H54 (cell line): ENCODE results near the gene BEND5.

ENCODE experiments used
- DNase-seq: peaks from one replicate; pipeline ENCODE4 v3.0.0; 2011; ENCODE audit warnings: low spot score, mixed read lengths; ENCODE audit not compliant: insufficient read length
- FAIRE-seq: peaks from 3 replicates; lab custom pipeline; 2011; peaks lifted over from hg19 to GRCh38; lab: Jason Lieb, UNC
- POLR2A ChIP-seq: IDR thresholded peaks from 2 replicates; pipeline ENCODE4 v1.6.1; 2011; ENCODE audit warnings: low read depth, mild to moderate bottlenecking, low read length

BEND5 gene

GRCh38 chr1:48777219-48777895, 666 bp upstream of the BEND5 start:
- no peak for TF ChIP-seq POLR2A
- FAIRE-seq: no peak
- DNase-seq: no peak

GRCh38 chr1:48775831-48776392, 779 bp downstream of the BEND5 start:
- no peak for DNase-seq
- no peak for TF ChIP-seq POLR2A
- FAIRE-seq: no peak

- DNase-seq (no peak), FAIRE-seq (no peak)
- no peak for TF ChIP-seq POLR2A
Measured at GRCh38 chr1:48773133-48773532, 3.6 kb downstream of the BEND5 start.

- DNase-seq (no peak), FAIRE-seq (no peak)
- TF ChIP-seq POLR2A: no peak
Measured at GRCh38 chr1:48772211-48772610, 4.5 kb downstream of the BEND5 start.

GRCh38 chr1:48771561-48771960, 5.1 kb downstream of the BEND5 start:
- TF ChIP-seq POLR2A: no peak
- FAIRE-seq (no peak), DNase-seq (no peak)

GRCh38 chr1:48767975-48768510, 8.6 kb downstream of the BEND5 start:
- FAIRE-seq: no peak
- no peak for DNase-seq
- TF ChIP-seq POLR2A: no peak

GRCh38 chr1:48765335-48765734, 11.4 kb downstream of the BEND5 start:
- no peak for FAIRE-seq
- no peak for DNase-seq
- no peak for TF ChIP-seq POLR2A

GRCh38 chr1:48761986-48762385, 14.7 kb downstream of the BEND5 start:
- DNase-seq: no peak
- no peak for TF ChIP-seq POLR2A
- FAIRE-seq: no peak

GRCh38 chr1:48761411-48761810, 15.3 kb downstream of the BEND5 start:
- no peak for FAIRE-seq
- no peak for TF ChIP-seq POLR2A
- no peak for DNase-seq

- no peak for TF ChIP-seq POLR2A
- no peak for FAIRE-seq
Measured at GRCh38 chr1:48760857-48761256, 15.8 kb downstream of the BEND5 start.

GRCh38 chr1:48758976-48759375, 17.7 kb downstream of the BEND5 start:
- DNase-seq (no peak), FAIRE-seq (no peak)
- TF ChIP-seq POLR2A: no peak

More at GRCh38 chr1:48760857-48761256, 15.8 kb downstream of the BEND5 start:
- DNase-seq: no peak

- FAIRE-seq (no peak), DNase-seq (no peak)
- no peak for TF ChIP-seq POLR2A
Measured at GRCh38 chr1:48757363-48757762, 19.3 kb downstream of the BEND5 start.

GRCh38 chr1:48756683-48757316, 19.9 kb downstream of the BEND5 start:
- no peak for FAIRE-seq
- no peak for DNase-seq
- no peak for TF ChIP-seq POLR2A

GRCh38 chr1:48753293-48753692, 23.4 kb downstream of the BEND5 start:
- no peak for FAIRE-seq
- DNase-seq: no peak
- TF ChIP-seq POLR2A: no peak
